Measurements from ENCODE around the gene CLN6. TPM values are rescaled to one million over a fixed set of nuclear protein-coding genes. Genes with fewer than 3 reads are reported as not detected.

The CLN6 gene
- total RNA-seq, 1 experiment from 2014 or later: 71.9 TPM

DNA sequence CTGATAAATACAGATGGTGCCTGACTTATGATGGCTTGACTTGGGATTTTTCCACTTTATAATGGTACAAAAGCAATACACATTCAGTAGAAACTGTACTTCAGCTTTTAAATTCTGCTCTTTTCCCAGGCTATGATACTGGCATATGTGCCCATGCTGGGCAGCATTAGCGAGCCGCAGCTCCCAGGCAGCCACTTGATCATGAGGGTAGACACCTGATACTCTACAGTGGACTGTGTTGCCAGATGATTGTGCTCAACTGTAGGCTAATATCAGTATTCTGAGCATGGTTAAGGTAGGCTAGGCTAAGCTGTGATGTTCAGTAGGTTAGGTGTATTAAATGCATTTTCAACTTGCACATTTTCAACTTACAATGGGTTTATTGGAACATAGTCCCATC lies 30.4 kb upstream of the CLN6 start:
- Mint-ChIP-seq H3K4me1 (peaks cover 35 to 42% of the 10 kb centered on the region in 2 experiments), H3K9me3 (peaks cover 0 to 3% of the 10 kb centered on the region in 2 experiments; a peak in 1 of 5 replicates), H3K36me3 (ENCODE audit: insufficient read depth in 1 of 3, low read depth in 3 of 3) (peaks cover 0 to 2% (median 0%) of the 10 kb centered on the region in 3 experiments; a peak in 3 of 7 replicates), H3K27ac (no peak overlapping the region), H3K27me3 (ENCODE audit: low read depth) (no peaks in the 10 kb centered on the region; the same call in 1 of the 2 replicates), H3K4me3 (no peak overlapping the region)
- H3K9ac ChIP-seq (ENCODE audit: extremely low read depth, insufficient read length, low read length): no peak overlapping the region
- no peak overlapping the region for H2BK120ac ChIP-seq (ENCODE audit: low read depth, low read length, poor library complexity, severe bottlenecking)
- no peaks in the 10 kb centered on the region for H3K9me3 ChIP-seq (ENCODE audit: control insufficient read depth, low read depth, low read length)
- no peaks in the 10 kb centered on the region for H3K27me3 ChIP-seq (ENCODE audit: insufficient read depth, low read length)
- H3K27ac ChIP-seq (ENCODE audit: insufficient read length, low read depth, low read length): no peak overlapping the region
- H4K91ac ChIP-seq (ENCODE audit: insufficient read length, low read depth, low read length): no peak overlapping the region
- no peak overlapping the region for H2BK12ac ChIP-seq (ENCODE audit: insufficient read length, low read depth, low read length)
- no peak overlapping the region for H2BK20ac ChIP-seq (ENCODE audit: low read depth, low read length, poor library complexity, severe bottlenecking)
- H4K8ac ChIP-seq (replicated peaks; ENCODE audit: insufficient read length, low read depth, low read length): no peak overlapping the region
- H3K79me2 ChIP-seq (ENCODE audit: insufficient read depth, low read length): no peaks in the 10 kb centered on the region
- no peak overlapping the region for H3K56ac ChIP-seq (ENCODE audit: insufficient read length, low read depth, low read length)
- no peak overlapping the region for H3K14ac ChIP-seq (ENCODE audit: insufficient read depth, low read length)
- no peak overlapping the region for H3K23ac ChIP-seq (ENCODE audit: insufficient read length, low read depth, low read length)
- H3K18ac ChIP-seq (ENCODE audit: insufficient read length, low read depth, low read length): no peak overlapping the region
- H3K4me1 ChIP-seq (ENCODE audit: insufficient read depth, low read length): peaks cover 7% of the 10 kb centered on the region; the same call in 1 of the 2 replicates
- no peak overlapping the region for H3T11ph ChIP-seq (ENCODE audit: low read length)
- no CpG with 5 or more reads among the region's 2 CpGs for WGBS (ENCODE audit: extremely low coverage, insufficient read length, low lambda C conversion rate)
- H3K4ac ChIP-seq (ENCODE audit: low read depth, low read length): no peak overlapping the region
- TF ChIP-seq, protein P1, sequence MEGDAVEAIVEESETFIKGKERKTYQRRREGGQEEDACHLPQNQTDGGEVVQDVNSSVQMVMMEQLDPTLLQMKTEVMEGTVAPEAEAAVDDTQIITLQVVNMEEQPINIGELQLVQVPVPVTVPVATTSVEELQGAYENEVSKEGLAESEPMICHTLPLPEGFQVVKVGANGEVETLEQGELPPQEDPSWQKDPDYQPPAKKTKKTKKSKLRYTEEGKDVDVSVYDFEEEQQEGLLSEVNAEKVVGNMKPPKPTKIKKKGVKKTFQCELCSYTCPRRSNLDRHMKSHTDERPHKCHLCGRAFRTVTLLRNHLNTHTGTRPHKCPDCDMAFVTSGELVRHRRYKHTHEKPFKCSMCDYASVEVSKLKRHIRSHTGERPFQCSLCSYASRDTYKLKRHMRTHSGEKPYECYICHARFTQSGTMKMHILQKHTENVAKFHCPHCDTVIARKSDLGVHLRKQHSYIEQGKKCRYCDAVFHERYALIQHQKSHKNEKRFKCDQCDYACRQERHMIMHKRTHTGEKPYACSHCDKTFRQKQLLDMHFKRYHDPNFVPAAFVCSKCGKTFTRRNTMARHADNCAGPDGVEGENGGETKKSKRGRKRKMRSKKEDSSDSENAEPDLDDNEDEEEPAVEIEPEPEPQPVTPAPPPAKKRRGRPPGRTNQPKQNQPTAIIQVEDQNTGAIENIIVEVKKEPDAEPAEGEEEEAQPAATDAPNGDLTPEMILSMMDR (conservative IDR thresholded peaks at IDR 0.05): no peak
- DNase-seq: no peak
- no peak overlapping the region for H4K5ac ChIP-seq (ENCODE audit: insufficient read length, low read depth, low read length)
- no peak overlapping the region for H3K4me2 ChIP-seq (ENCODE audit: insufficient read depth, insufficient read length, low read length)
- no peaks in the 10 kb centered on the region for H3K79me1 ChIP-seq (ENCODE audit: insufficient read depth, low read depth, low read length, poor library complexity, severe bottlenecking)
- H2BK15ac ChIP-seq (ENCODE audit: low read depth, low read length): no peak overlapping the region
- H2BK5ac ChIP-seq (ENCODE audit: insufficient read length, low read length): no peak overlapping the region
- no peak overlapping the region for H2AFZ ChIP-seq (ENCODE audit: low read length)
- no peaks in the 10 kb centered on the region for H3K23me2 ChIP-seq (ENCODE audit: insufficient read length, low read depth, low read length, poor library complexity, severe bottlenecking)
- H4K20me1 ChIP-seq (ENCODE audit: control insufficient read depth, insufficient read depth, insufficient read length): no peaks in the 10 kb centered on the region
- no peak overlapping the region for H2AK5ac ChIP-seq (ENCODE audit: insufficient read length, low read length)

Data from H9 (cell line).